ENCODE measurements around the gene PPP1R13B. TPM values are rescaled to one million over a fixed set of nuclear protein-coding genes. Genes with fewer than 3 reads are reported as not detected.

PPP1R13B gene
- total RNA-seq, 4 donors from 2014 or later: 12.7 to 25.0 (median 20.6) TPM

DNA sequence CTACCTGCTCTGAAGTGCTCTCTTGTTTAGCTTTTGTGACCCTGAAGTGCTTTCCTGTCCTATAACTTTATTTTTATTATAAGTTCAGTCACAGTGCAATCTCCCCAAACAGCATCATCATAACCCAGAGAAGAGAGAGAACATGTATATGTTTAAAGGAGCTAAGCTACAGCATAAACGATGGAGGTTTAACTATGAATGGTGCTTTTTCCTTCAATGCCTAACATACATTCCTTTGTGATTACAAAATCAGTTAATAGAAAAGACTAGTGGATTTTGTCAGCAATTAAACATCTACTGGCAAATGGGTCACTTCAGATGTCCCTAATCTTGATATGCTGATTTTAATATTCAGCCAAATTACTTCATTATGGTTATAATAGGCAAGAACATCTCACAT, 85.3 kb downstream of the PPP1R13B start:
- 16 to 38% methylated on average over 1 of the region's 1 CpG for WGBS, 2 donors
- Histone ChIP-seq H3K27ac (no peak overlapping the region), H3K4me3 (no peak overlapping the region), H3K9me3 (no peaks in the 10 kb centered on the region), H3K27me3 (no peaks in the 10 kb centered on the region), H3K4me1 (no peaks in the 10 kb centered on the region), H3K36me3 (peaks cover 0 to 43% (median 0%) of the 10 kb centered on the region in 3 donors)
- intact Hi-C loops (cut with DNase I): no loop called here
- DNase-seq: no peak
- no peak for TF ChIP-seq POLR2A (IDR thresholded peaks at IDR 0.05)
- TF ChIP-seq, protein P1, sequence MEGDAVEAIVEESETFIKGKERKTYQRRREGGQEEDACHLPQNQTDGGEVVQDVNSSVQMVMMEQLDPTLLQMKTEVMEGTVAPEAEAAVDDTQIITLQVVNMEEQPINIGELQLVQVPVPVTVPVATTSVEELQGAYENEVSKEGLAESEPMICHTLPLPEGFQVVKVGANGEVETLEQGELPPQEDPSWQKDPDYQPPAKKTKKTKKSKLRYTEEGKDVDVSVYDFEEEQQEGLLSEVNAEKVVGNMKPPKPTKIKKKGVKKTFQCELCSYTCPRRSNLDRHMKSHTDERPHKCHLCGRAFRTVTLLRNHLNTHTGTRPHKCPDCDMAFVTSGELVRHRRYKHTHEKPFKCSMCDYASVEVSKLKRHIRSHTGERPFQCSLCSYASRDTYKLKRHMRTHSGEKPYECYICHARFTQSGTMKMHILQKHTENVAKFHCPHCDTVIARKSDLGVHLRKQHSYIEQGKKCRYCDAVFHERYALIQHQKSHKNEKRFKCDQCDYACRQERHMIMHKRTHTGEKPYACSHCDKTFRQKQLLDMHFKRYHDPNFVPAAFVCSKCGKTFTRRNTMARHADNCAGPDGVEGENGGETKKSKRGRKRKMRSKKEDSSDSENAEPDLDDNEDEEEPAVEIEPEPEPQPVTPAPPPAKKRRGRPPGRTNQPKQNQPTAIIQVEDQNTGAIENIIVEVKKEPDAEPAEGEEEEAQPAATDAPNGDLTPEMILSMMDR (IDR thresholded peaks at IDR 0.05): no peak

DNA sequence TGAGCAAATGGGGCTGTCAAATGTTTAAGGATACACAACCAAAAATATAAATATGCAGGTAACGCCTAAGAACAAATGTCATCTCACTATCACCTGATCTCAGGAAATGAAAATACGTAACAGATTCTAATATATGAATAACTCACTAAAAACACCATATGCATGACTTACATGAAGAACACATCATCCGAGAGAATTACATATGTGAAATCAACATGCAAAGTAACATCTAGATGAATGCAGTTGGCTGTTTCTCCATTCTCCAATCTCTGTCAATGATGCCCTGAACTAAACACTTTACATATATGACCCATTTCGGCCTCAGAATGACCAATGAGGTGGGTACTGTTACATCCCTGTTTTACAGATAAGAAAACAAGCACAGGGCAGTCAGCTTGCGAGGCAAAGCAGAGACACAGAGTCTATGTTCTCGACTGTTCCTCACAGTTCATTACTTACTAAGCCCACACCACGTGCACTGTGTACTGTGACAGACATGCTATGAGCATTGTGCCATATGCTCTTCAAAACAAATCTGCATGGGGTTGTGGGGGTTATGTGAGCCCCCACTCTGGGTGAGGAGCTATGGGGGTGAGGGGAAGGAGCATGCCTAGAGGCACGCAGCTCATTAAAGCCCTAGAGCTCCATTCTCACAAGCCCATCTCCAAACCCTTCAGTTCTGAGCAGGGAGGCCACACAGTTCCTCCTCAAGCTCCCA, 89.2 kb downstream of the PPP1R13B start:
- H3K4me3 ChIP-seq: no peak overlapping the region
- 93 to 94% methylated on average over 8 of the region's 8 CpGs for WGBS, 2 donors
- H3K36me3 ChIP-seq: peaks cover 0 to 33% (median 0%) of the 10 kb centered on the region in 3 donors
- peaks cover 0 to 6% (median 0%) of the 10 kb centered on the region in 3 donors for H3K4me1 ChIP-seq
- H3K27me3 ChIP-seq: no peaks in the 10 kb centered on the region
- intact Hi-C loops (cut with DNase I): no loop called here
- no peak for DNase-seq
- TF ChIP-seq, protein P1 (IDR thresholded peaks at IDR 0.05): no peak
- no peak for TF ChIP-seq POLR2A (IDR thresholded peaks at IDR 0.05)
- no peak overlapping the region for H3K27ac ChIP-seq
- no peaks in the 10 kb centered on the region for H3K9me3 ChIP-seq

DNA sequence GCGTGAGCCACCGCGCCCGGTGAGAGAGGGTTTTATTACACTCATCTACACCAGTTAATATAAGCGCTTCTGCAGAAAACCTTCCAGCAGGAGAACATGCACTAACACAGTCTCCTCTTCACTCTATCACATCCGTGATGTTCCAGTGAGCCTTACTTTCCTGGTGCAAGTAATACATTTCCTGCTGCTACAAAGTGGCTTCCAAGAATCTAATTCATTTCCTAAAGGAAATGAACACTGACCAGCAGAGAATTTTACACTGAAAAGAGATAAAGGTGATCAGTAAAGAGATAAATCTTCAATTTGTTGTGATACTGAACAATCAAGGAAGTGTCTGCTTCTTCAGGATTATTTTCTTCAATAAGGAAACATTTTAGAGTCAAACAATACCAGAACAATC, 92.3 kb downstream of the PPP1R13B start:
- H3K27ac ChIP-seq: no peak overlapping the region
- peaks cover 0 to 14% (median 4%) of the 10 kb centered on the region in 3 donors for H3K4me1 ChIP-seq
- H3K36me3 ChIP-seq: peaks cover 0 to 44% (median 6%) of the 10 kb centered on the region in 3 donors
- intact Hi-C loops (cut with DNase I): no loop called here
- no peak for TF ChIP-seq POLR2A (IDR thresholded peaks at IDR 0.05)
- TF ChIP-seq, protein P1 (IDR thresholded peaks at IDR 0.05): no peak
- whole genome bisulfite sequencing, 2 donors: 89 to 99% methylated on average over 3 to 6 of the region's 6 CpGs
- H3K4me3 ChIP-seq: no peak overlapping the region
- DNase-seq: no peak
- H3K27me3 ChIP-seq: no peaks in the 10 kb centered on the region
- no peaks in the 10 kb centered on the region for H3K9me3 ChIP-seq

- peaks cover 4 to 57% (median 9%) of the 10 kb centered on the region in 3 donors for H3K36me3 ChIP-seq
- intact Hi-C loops (cut with DNase I): no loop called here
- no peaks in the 10 kb centered on the region for H3K9me3 ChIP-seq
- DNase-seq: no peak
- H3K27me3 ChIP-seq: no peaks in the 10 kb centered on the region
- H3K4me1 ChIP-seq: peaks cover 0 to 14% (median 4%) of the 10 kb centered on the region in 3 donors
- WGBS, 2 donors: 81 to 98% methylated on average over 9 of the region's 9 CpGs
- H3K27ac ChIP-seq: no peak overlapping the region
- no peak overlapping the region for H3K4me3 ChIP-seq
- TF ChIP-seq, protein P1 (IDR thresholded peaks at IDR 0.05): no peak
- TF ChIP-seq POLR2A (IDR thresholded peaks at IDR 0.05): no peak
Observed at GRCh38 chr14:103753774-103754173, 93.6 kb downstream of the PPP1R13B start.

DNA sequence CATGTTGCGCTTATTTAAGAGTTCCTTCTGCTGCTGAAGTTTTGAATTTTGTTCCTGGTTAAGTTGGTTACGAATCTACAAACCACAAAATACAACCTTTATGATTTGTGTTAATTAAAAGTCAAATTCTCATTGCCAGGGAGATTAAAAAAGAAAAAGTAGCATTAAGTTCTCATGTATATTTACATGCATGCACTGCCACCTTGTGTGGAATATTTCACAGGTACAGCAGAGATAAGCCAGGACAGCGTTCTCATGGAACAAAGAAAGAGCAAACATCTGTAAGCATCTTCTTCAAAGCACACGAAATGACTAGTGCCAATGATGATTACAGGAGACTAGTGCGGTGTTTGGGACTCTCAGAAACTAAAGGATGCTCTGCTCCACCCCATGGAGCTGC, 97.5 kb downstream of the PPP1R13B start:
- TF ChIP-seq, protein P1 (IDR thresholded peaks at IDR 0.05): no peak
- TF ChIP-seq POLR2A (IDR thresholded peaks at IDR 0.05): no peak
- intact Hi-C loops (cut with DNase I): no loop called here
- Histone ChIP-seq H3K27me3 (no peaks in the 10 kb centered on the region), H3K9me3 (no peaks in the 10 kb centered on the region), H3K36me3 (peaks cover 4 to 88% (median 18%) of the 10 kb centered on the region in 3 donors), H3K4me3 (no peak overlapping the region), H3K27ac (no peak overlapping the region), H3K4me1 (peaks cover 0 to 14% (median 4%) of the 10 kb centered on the region in 3 donors)
- 78 to 84% methylated on average over 5 of the region's 5 CpGs for WGBS, 2 donors
- no peak for DNase-seq

All from esophagus squamous epithelium (tissue), 5 donors.